SK-N-SH (cell line): ENCODE data around the gene PRKACB. TPM values are rescaled to one million over a fixed set of nuclear protein-coding genes. Genes with fewer than 3 reads are reported as not detected.

Source experiments
- CTCF ChIA-PET: fragments of 300-600, 350-600 bp; formaldehyde crosslinking; extraction: SDS; loops from one replicate; lab custom pipeline; 2021; lab: Yijun Ruan, JAX
- POLR2A ChIA-PET: fragments of 350-600 bp; sonication (Branson Sonifier 250); formaldehyde crosslinking; extraction: SDS; loops from one replicate; lab custom pipeline; 2020; ENCODE audit warnings: antibody characterized with exemption, inconsistent platforms; lab: Yijun Ruan, JAX
- DNase-seq: peaks from one replicate; pipeline ENCODE4 v3.0.0; 2012
- H2AFZ ChIP-seq: fragments of 200-600 bp; sonication (generic); 2 replicates; pipeline ENCODE4 v1.8.1; 2016; ENCODE audit warnings: antibody characterized with exemption, mild to moderate bottlenecking, low read depth
- H3F3A ChIP-seq: fragments of 200-600 bp; sonication (generic); replicated peaks from 2 replicates; pipeline ENCODE3; 2016; ENCODE audit warnings: antibody characterized with exemption, mild to moderate bottlenecking; ENCODE audit not compliant: insufficient read depth
- H3K27ac ChIP-seq, 2 experiments: fragments of 200-500 bp in 1 of 2; fragments of 200-600 bp in 1 of 2; sonication (Bioruptor generic) in 1 of 2; sonication (generic), shearing (Covaris generic) in 1 of 2; 2 replicates each; pipeline versions ENCODE4 v1.5.1 to v1.6.1; 2014 to 2016; ENCODE audit warnings: low read depth in 2 of 2, inconsistent platforms in 1 of 2, low read length in 1 of 2, mild to moderate bottlenecking in 1 of 2, mixed read lengths in 1 of 2
- H3K27me3 ChIP-seq: fragments of 200-600 bp; sonication (generic), shearing (Covaris generic); 2 replicates; pipeline ENCODE4 v1.6.1; 2016; ENCODE audit warnings: mixed run types; ENCODE audit not compliant: insufficient read depth
- H3K36me3 ChIP-seq, 2 experiments: fragments of 200-500 bp in 1 of 2; fragments of 200-600 bp in 1 of 2; sonication (Bioruptor generic) in 1 of 2; sonication (generic) in 1 of 2; replicated peaks in 1 of 2; 2 replicates each; pipeline versions ENCODE3 to v1.5.1; 2014 to 2016; ENCODE audit warnings: low read length in 1 of 2, mild to moderate bottlenecking in 1 of 2; ENCODE audit not compliant: insufficient read depth in 2 of 2, control insufficient read depth in 1 of 2
- H3K4me1 ChIP-seq, 2 experiments: fragments of 200-500 bp in 1 of 2; fragments of 200-600 bp in 1 of 2; sonication (Bioruptor generic) in 1 of 2; sonication (generic), shearing (Covaris generic) in 1 of 2; 2 replicates each; pipeline versions ENCODE4 v1.5.1 to v1.6.1; 2014 to 2016; ENCODE audit warnings: low read depth in 1 of 2, low read length in 1 of 2, mixed run types in 1 of 2; ENCODE audit not compliant: insufficient read depth in 2 of 2, control insufficient read depth in 1 of 2
- H3K4me2 ChIP-seq: fragments of 200-600 bp; sonication (generic), shearing (Covaris generic); 2 replicates; pipeline ENCODE4 v1.6.1; 2017; ENCODE audit warnings: mixed run types
- H3K4me3 ChIP-seq, 2 experiments: fragments of 200-500 bp in 1 of 2; fragments of 200-600 bp in 1 of 2; sonication (Bioruptor generic) in 1 of 2; sonication (generic), shearing (Covaris generic) in 1 of 2; 2 replicates each; pipeline versions ENCODE4 v1.5.1 to v1.8.1; 2014 to 2016; ENCODE audit warnings: low read depth in 2 of 2, inconsistent platforms in 1 of 2, low read length in 1 of 2, mild to moderate bottlenecking in 1 of 2, mixed read lengths in 1 of 2, moderate library complexity in 1 of 2
- H3K79me2 ChIP-seq: fragments of 200-600 bp; sonication (generic); 2 replicates; pipeline ENCODE4 v1.8.1; 2017; ENCODE audit warnings: mild to moderate bottlenecking; ENCODE audit not compliant: insufficient read depth
- H3K9ac ChIP-seq: fragments of 200-600 bp; sonication (generic); 2 replicates; pipeline ENCODE4 v1.6.1; 2017; ENCODE audit warnings: mixed run types
- H3K9me2 ChIP-seq: fragments of 200-600 bp; sonication (generic); 2 replicates; pipeline ENCODE4 v1.6.1; 2017; ENCODE audit warnings: mixed run types
- H3K9me3 ChIP-seq: fragments of 200-600 bp; sonication (generic); 2 replicates; pipeline ENCODE4 v1.6.1; 2017; ENCODE audit warnings: mixed run types, mild to moderate bottlenecking, moderate library complexity
- H4K20me1 ChIP-seq: fragments of 200-600 bp; sonication (generic); 2 replicates; pipeline ENCODE4 v1.6.1; 2017; ENCODE audit warnings: mild to moderate bottlenecking, mixed run types; ENCODE audit not compliant: insufficient read depth
- ELF1 ChIP-seq: IDR thresholded peaks from 2 replicates; pipeline ENCODE4 v1.4.0; 2012
- EZH2phosphoT487 ChIP-seq: fragments of 200-600 bp; sonication (generic); IDR thresholded peaks from 2 replicates; pipeline ENCODE4 v1.6.1; 2017; ENCODE audit warnings: low read depth, mixed run types, mild to moderate bottlenecking, antibody characterized with exemption, moderate library complexity, borderline replicate concordance
- FOSL2 ChIP-seq: IDR thresholded peaks from 2 replicates; pipeline ENCODE4 v1.4.0; 2012; ENCODE audit warnings: low read depth, mild to moderate bottlenecking, moderate library complexity, borderline replicate concordance
- FOXJ3 ChIP-seq: sonication (generic); formaldehyde crosslinking; IDR thresholded peaks from 2 replicates; pipeline ENCODE4 v1.5.1; 2020; ENCODE audit warnings: mild to moderate bottlenecking, missing genetic modification reagents
- FOXM1 ChIP-seq: IDR thresholded peaks from 2 replicates; pipeline ENCODE4 v1.4.0; 2012; ENCODE audit warnings: low read depth, mild to moderate bottlenecking
- JUND ChIP-seq: IDR thresholded peaks from 2 replicates; pipeline ENCODE4 v1.4.0; 2012
- MXI1 ChIP-seq: IDR thresholded peaks from 2 replicates; pipeline ENCODE4 v1.6.1; 2012; ENCODE audit warnings: mild to moderate bottlenecking, low read depth, low read length, improper control_type of control experiment
- POLR2AphosphoS5 ChIP-seq: IDR thresholded peaks from 2 replicates; pipeline ENCODE4 v1.6.1; 2012; ENCODE audit warnings: low read depth, low read length
- RAD21 ChIP-seq: IDR thresholded peaks from 2 replicates; pipeline ENCODE4 v1.6.1; 2012; ENCODE audit warnings: mild to moderate bottlenecking, low read length
- RCOR1 ChIP-seq: fragments of 150-350 bp; IDR thresholded peaks from 2 replicates; pipeline ENCODE4 v1.6.1; 2017; ENCODE audit warnings: antibody characterized with exemption, low read length
- RFX5 ChIP-seq: IDR thresholded peaks from 2 replicates; pipeline ENCODE4 v1.6.1; 2012; ENCODE audit warnings: mild to moderate bottlenecking, improper control_type of control experiment, low read length
- SMC3 ChIP-seq: IDR thresholded peaks from 2 replicates; pipeline ENCODE4 v1.6.1; 2012; ENCODE audit warnings: low read depth, low read length, improper control_type of control experiment
- whole genome bisulfite sequencing: methylation state at CpG from one replicate; pipeline ENCODE4 v1.1.6; 2017; ENCODE audit warnings: low lambda C conversion rate; 5-methylcytosine and 5-hydroxymethylcytosine counted together
- polyA plus RNA-seq, 3 experiments: library from polyadenylated mRNA; depleted of rRNA; stranded (reverse); fragments of >200 nt; gene quantifications; 2 replicates each; pipeline ENCODE4 v1.2.3, GENCODE V29; 2012
- TF ChIP-seq, protein P1 (sequence below): fragments of 200-600 bp; sonication (generic); IDR thresholded peaks from 2 replicates; pipeline ENCODE4 v1.6.1; 2017; ENCODE audit warnings: antibody characterized with exemption, mild to moderate bottlenecking, moderate library complexity
- TF ChIP-seq, protein P2 (sequence below): IDR thresholded peaks from 2 replicates; pipeline ENCODE4 v1.6.1; 2012; ENCODE audit warnings: mild to moderate bottlenecking, low read depth, low read length, moderate library complexity
- TF ChIP-seq, protein P3 (sequence below): IDR thresholded peaks from 2 replicates; pipeline ENCODE4 v1.4.0; 2012; ENCODE audit warnings: low read depth, borderline replicate concordance
- TF ChIP-seq, protein P4 (sequence below): IDR thresholded peaks from 2 replicates; pipeline ENCODE4; 2012
- TF ChIP-seq, protein P5 (sequence below): fragments of 150-350 bp; IDR thresholded peaks from 2 replicates; pipeline ENCODE4 v1.6.1; 2017; ENCODE audit warnings: antibody characterized with exemption, low read length, low read depth, borderline replicate concordance

Gene PRKACB
- polyA plus RNA-seq, 1 of the 3 experiments (the other 2 are of a cell fraction): 7.5 TPM

DNA sequence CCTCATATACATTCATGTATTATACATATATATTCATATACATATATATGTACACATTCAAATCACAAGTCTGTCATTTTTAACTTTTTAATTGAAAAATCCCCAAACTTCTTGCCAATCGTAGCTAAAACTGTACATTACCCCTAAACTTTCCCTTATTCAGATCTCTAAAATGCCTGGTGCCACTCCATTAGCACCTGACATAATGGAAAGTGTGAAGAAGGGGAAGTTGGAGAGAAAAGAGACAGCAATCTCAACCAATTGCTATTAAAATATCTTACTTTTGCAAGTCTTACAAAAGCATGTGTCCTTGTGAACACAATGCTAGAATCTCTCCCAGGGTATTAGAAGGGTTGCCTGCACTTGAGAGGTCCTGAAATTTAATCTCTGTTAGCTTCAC, 22.7 kb upstream of the PRKACB start:
- H3K36me3 ChIP-seq: no peaks in the 10 kb centered on the region
- no peak overlapping the region for H3K27ac ChIP-seq
- H4K20me1 ChIP-seq: no peaks in the 10 kb centered on the region
- no peak overlapping the region for H3K4me2 ChIP-seq
- H3K4me3 ChIP-seq: no peak overlapping the region
- TF ChIP-seq, protein P1, sequence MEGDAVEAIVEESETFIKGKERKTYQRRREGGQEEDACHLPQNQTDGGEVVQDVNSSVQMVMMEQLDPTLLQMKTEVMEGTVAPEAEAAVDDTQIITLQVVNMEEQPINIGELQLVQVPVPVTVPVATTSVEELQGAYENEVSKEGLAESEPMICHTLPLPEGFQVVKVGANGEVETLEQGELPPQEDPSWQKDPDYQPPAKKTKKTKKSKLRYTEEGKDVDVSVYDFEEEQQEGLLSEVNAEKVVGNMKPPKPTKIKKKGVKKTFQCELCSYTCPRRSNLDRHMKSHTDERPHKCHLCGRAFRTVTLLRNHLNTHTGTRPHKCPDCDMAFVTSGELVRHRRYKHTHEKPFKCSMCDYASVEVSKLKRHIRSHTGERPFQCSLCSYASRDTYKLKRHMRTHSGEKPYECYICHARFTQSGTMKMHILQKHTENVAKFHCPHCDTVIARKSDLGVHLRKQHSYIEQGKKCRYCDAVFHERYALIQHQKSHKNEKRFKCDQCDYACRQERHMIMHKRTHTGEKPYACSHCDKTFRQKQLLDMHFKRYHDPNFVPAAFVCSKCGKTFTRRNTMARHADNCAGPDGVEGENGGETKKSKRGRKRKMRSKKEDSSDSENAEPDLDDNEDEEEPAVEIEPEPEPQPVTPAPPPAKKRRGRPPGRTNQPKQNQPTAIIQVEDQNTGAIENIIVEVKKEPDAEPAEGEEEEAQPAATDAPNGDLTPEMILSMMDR: no peak
- TF ChIP-seq FOXJ3 (CRISPR knock-in tag): no peak
- H3K9ac ChIP-seq: no peak overlapping the region
- 94% methylated on average over 1 of the region's 1 CpG for WGBS
- no peak overlapping the region for H2AFZ ChIP-seq
- H3F3A ChIP-seq: no peaks in the 10 kb centered on the region
- no peaks in the 10 kb centered on the region for H3K9me3 ChIP-seq
- CTCF ChIA-PET: interaction anchor here (1.3 to 3.5 kb wide), 2 partner anchors 43 to 188 kb away, joined by 3 to 41 read pairs; no protein-coding TSS in a partner anchor
- peaks cover 3% of the 10 kb centered on the region for H3K79me2 ChIP-seq
- H3K4me1 ChIP-seq: peaks cover 2 to 5% of the 10 kb centered on the region in 2 experiments; a peak in 2 of 4 replicates
- no peaks in the 10 kb centered on the region for H3K9me2 ChIP-seq
- DNase-seq: no peak
- POLR2A ChIA-PET: no interaction called here
- H3K27me3 ChIP-seq: no peaks in the 10 kb centered on the region

DNA sequence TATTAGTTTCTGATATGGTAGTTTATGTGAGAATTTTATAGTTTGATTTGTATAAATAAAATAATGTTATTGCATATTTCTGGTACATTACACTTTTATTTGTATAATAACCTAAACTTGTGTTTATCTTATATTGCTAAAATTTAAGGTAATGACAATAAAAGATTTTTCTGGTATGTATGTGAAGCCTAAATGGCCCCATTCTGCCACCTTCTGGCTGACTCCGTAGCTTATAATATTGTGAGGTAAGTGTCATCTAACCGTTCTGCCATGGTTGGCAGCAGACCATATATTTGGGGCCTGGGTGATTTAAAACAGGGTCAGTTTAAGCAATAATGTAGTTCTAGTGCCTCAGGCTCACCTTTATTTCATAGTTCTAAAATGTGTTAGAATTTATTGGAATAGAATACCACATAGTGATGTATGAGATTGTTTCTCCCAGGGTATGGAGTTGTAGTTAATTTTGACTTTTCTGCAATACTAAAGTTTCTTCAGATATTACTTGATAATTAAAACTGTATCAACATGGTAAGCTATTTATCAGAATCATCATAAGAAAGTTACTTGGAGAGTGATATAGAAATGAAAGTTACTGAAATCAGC, 21.2 kb upstream of the PRKACB start:
- H4K20me1 ChIP-seq: no peaks in the 10 kb centered on the region
- WGBS: 9% methylated on average over 2 of the region's 2 CpGs
- no peak overlapping the region for H3K27ac ChIP-seq
- H3K4me3 ChIP-seq: no peak overlapping the region
- H3K4me2 ChIP-seq: no peak overlapping the region
- H3K27me3 ChIP-seq: no peaks in the 10 kb centered on the region
- H3F3A ChIP-seq: no peaks in the 10 kb centered on the region
- peaks cover 2% of the 10 kb centered on the region for H3K79me2 ChIP-seq
- no peak overlapping the region for H2AFZ ChIP-seq
- peaks cover 2 to 5% of the 10 kb centered on the region in 2 experiments; a peak in 2 of 4 replicates for H3K4me1 ChIP-seq
- DNase-seq: peak; percentile 26
- ChIA-PET CTCF (interaction anchor here (0.5 to 3.5 kb wide), 27 partner anchors 9 to 822 kb away, joined by 3 to 41 read pairs (median 4); partner anchors contain the start of genes PRKACB and TTLL7), POLR2A (no interaction called here)
- no peaks in the 10 kb centered on the region for H3K9me3 ChIP-seq
- H3K9ac ChIP-seq: no peak overlapping the region
- H3K36me3 ChIP-seq: no peaks in the 10 kb centered on the region
- H3K9me2 ChIP-seq: no peaks in the 10 kb centered on the region
- no peak for TF ChIP-seq JUND
- peak; percentile 83 for TF ChIP-seq RAD21
- no peak for TF ChIP-seq RCOR1
- no peak for TF ChIP-seq MXI1
- TF ChIP-seq, protein P2, sequence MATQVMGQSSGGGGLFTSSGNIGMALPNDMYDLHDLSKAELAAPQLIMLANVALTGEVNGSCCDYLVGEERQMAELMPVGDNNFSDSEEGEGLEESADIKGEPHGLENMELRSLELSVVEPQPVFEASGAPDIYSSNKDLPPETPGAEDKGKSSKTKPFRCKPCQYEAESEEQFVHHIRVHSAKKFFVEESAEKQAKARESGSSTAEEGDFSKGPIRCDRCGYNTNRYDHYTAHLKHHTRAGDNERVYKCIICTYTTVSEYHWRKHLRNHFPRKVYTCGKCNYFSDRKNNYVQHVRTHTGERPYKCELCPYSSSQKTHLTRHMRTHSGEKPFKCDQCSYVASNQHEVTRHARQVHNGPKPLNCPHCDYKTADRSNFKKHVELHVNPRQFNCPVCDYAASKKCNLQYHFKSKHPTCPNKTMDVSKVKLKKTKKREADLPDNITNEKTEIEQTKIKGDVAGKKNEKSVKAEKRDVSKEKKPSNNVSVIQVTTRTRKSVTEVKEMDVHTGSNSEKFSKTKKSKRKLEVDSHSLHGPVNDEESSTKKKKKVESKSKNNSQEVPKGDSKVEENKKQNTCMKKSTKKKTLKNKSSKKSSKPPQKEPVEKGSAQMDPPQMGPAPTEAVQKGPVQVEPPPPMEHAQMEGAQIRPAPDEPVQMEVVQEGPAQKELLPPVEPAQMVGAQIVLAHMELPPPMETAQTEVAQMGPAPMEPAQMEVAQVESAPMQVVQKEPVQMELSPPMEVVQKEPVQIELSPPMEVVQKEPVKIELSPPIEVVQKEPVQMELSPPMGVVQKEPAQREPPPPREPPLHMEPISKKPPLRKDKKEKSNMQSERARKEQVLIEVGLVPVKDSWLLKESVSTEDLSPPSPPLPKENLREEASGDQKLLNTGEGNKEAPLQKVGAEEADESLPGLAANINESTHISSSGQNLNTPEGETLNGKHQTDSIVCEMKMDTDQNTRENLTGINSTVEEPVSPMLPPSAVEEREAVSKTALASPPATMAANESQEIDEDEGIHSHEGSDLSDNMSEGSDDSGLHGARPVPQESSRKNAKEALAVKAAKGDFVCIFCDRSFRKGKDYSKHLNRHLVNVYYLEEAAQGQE: no peak
- TF ChIP-seq, protein P3, sequence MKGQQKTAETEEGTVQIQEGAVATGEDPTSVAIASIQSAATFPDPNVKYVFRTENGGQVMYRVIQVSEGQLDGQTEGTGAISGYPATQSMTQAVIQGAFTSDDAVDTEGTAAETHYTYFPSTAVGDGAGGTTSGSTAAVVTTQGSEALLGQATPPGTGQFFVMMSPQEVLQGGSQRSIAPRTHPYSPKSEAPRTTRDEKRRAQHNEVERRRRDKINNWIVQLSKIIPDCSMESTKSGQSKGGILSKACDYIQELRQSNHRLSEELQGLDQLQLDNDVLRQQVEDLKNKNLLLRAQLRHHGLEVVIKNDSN: no peak
- no peak for TF ChIP-seq POLR2AphosphoS5
- no peak for TF ChIP-seq RFX5
- TF ChIP-seq SMC3: peak; percentile 90
- TF ChIP-seq, protein P4, sequence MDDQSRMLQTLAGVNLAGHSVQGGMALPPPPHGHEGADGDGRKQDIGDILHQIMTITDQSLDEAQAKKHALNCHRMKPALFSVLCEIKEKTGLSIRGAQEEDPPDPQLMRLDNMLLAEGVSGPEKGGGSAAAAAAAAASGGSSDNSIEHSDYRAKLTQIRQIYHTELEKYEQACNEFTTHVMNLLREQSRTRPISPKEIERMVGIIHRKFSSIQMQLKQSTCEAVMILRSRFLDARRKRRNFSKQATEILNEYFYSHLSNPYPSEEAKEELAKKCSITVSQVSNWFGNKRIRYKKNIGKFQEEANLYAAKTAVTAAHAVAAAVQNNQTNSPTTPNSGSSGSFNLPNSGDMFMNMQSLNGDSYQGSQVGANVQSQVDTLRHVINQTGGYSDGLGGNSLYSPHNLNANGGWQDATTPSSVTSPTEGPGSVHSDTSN: no peak
- no peak for TF ChIP-seq FOSL2
- no peak for TF ChIP-seq FOXM1
- TF ChIP-seq, protein P5, sequence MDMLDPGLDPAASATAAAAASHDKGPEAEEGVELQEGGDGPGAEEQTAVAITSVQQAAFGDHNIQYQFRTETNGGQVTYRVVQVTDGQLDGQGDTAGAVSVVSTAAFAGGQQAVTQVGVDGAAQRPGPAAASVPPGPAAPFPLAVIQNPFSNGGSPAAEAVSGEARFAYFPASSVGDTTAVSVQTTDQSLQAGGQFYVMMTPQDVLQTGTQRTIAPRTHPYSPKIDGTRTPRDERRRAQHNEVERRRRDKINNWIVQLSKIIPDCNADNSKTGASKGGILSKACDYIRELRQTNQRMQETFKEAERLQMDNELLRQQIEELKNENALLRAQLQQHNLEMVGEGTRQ: no peak
- no peak for TF ChIP-seq ELF1
- no peak for TF ChIP-seq EZH2phosphoT487
